ENCODE results near the gene PRF1. TPM values are rescaled to one million over a fixed set of nuclear protein-coding genes. Genes with fewer than 3 reads are reported as not detected.

Gene PRF1
- total and polyA plus RNA-seq, 9 donors, result 0.28 to 1.6 (median 0.53) TPM

DNA sequence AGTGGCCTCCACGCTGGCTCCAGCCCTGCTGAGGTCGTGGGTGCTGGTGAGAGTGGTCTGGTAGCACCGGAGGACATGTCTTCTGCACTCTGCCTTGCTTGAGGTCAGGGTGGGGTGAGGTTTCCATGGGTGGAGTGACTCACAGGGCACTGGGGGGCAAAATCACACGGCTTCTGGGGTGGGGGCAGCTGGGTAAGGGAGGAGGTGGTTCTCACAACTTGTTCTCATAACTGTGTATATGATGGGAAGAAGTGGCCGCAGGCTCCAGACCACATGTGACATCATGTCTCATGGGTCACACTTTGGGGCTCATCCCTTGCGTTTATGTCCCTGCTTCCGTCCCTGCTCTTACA is 884 bp upstream of the PRF1 start:
- H3K27ac ChIP-seq (ENCODE audit: low read length), result no peak overlapping the region
- H3K4me1 ChIP-seq (ENCODE audit: control insufficient read depth, insufficient read depth, low read length), result peaks cover 16% of the 10 kb centered on the region

DNA sequence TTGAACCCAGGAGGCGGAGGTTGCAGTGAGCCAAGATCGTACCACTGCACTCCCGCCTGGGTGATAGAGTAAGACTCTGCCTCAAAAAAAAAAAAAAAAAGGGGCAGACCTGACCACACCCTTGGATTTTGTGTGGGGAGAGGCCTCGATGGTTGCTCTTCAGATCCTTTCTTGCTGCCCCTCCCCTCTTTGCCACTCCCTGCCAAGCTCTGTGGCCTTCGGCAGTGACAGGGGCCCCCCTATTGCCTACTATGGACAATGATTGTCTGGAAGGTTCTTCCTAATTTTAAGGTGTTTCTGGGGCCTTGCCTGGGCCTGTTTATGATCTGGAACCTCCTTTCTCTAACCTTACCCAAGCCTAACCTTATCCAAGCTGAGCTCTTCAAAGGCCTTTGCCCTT is 795 bp downstream of the PRF1 start:
- no CpG with 5 or more reads among the region's 5 CpGs for WGBS (ENCODE audit: insufficient coverage)
- Histone ChIP-seq H3K4me1 (ENCODE audit: control insufficient read depth, insufficient read depth, low read length) (peaks cover 32% of the 10 kb centered on the region), H3K4me3 (ENCODE audit: low read length) (no peak overlapping the region), H3K27me3 (ENCODE audit: control insufficient read depth, insufficient read depth, low read length) (no peaks in the 10 kb centered on the region), H3K9me3 (replicated peaks; ENCODE audit: control insufficient read depth, low read depth, low read length) (no peaks in the 10 kb centered on the region), H3K36me3 (ENCODE audit: control insufficient read depth, insufficient read depth, low read length) (no peaks in the 10 kb centered on the region), H3K27ac (ENCODE audit: low read length) (no peak overlapping the region)
- DNase-seq, result no peak

More for the DNA sequence above, 884 bp upstream of the PRF1 start:
- no peaks in the 10 kb centered on the region for H3K36me3 ChIP-seq (ENCODE audit: control insufficient read depth, insufficient read depth, low read length)
- no peaks in the 10 kb centered on the region for H3K27me3 ChIP-seq (ENCODE audit: control insufficient read depth, insufficient read depth, low read length)
- no peaks in the 10 kb centered on the region for H3K9me3 ChIP-seq (replicated peaks; ENCODE audit: control insufficient read depth, low read depth, low read length)
- 71% methylated on average over 7 of the region's 7 CpGs for WGBS (ENCODE audit: insufficient coverage)
- no peak overlapping the region for H3K4me3 ChIP-seq (ENCODE audit: low read length)
- no peak for DNase-seq

DNA sequence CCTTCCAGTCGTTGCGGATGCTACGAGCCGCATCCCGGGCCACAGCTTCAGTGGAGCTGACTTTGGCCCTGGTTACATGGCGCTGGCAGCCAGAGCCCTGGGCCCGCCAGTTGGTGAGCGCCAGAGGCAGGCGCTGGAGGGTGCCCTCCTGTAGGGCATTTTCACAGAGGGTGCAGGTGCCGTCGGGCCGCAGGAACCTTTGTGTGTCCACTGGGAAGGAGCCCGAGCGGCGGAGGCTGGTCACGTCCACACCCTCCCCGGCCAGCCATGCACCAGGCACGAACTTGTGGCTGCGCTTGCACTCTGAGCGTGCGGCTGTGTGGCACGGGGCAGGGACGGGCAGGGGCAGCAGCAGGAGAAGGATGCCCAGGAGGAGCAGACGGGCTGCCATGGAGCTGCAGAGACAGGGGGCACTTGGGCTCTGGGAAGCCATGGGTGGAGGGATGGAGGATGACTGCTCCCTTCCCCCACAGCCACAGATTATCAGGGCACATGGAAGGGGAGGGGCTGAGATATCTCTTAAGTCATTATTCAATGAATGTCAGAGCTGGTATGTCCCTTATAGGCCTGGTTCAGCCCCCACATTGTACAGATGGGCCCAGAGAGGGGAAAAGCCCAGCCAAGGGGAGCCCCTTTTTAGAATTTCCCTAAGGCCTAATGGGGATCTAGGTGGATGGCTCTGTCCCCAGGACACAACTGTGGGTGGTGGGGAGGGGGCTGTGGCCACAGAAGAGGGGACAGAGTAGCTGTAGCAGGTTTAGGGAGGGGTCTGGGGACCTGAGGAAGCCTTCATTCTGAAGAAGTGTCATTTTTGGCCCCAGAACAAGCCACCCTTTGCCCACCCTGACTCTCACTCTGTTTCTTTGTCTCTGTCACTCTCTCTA is 1.8 kb downstream of the PRF1 start:
- Histone ChIP-seq H3K4me3 (ENCODE audit: low read length) (no peak overlapping the region), H3K27ac (ENCODE audit: low read length) (no peak overlapping the region), H3K27me3 (ENCODE audit: control insufficient read depth, insufficient read depth, low read length) (no peaks in the 10 kb centered on the region), H3K4me1 (ENCODE audit: control insufficient read depth, insufficient read depth, low read length) (peaks cover 42% of the 10 kb centered on the region), H3K36me3 (ENCODE audit: control insufficient read depth, insufficient read depth, low read length) (no peaks in the 10 kb centered on the region), H3K9me3 (replicated peaks; ENCODE audit: control insufficient read depth, low read depth, low read length) (no peaks in the 10 kb centered on the region)
- 90% methylated on average over 21 of the region's 24 CpGs for WGBS (ENCODE audit: insufficient coverage)
- DNase-seq, result no peak

DNA sequence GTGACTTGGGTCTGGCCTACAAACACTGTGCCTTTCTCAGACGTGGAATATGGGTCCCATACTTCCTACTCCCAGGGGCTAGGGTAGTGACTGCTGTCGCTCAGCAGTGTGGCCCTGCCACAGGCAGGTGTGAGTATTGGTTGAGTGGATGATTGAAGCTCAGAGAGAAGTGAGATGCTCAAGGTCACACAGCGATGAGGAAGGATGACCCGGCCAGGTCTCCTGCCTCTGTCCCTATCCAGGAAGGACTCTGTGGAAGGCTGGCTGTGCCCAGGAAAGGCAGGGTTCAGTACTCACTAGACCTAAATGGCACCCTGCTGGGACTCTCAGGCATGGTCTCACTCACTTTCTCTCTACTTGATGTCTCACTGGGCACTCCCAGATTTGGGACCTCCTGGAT is 2.8 kb downstream of the PRF1 start:
- no peaks in the 10 kb centered on the region for H3K27me3 ChIP-seq (ENCODE audit: control insufficient read depth, insufficient read depth, low read length)
- WGBS (ENCODE audit: insufficient coverage), result 92% methylated on average over 2 of the region's 4 CpGs
- no peak overlapping the region for H3K27ac ChIP-seq (ENCODE audit: low read length)
- no peak for DNase-seq
- H3K4me1 ChIP-seq (ENCODE audit: control insufficient read depth, insufficient read depth, low read length), result peaks cover 45% of the 10 kb centered on the region
- H3K36me3 ChIP-seq (ENCODE audit: control insufficient read depth, insufficient read depth, low read length), result no peaks in the 10 kb centered on the region
- H3K4me3 ChIP-seq (ENCODE audit: low read length), result no peak overlapping the region
- H3K9me3 ChIP-seq (replicated peaks; ENCODE audit: control insufficient read depth, low read depth, low read length), result no peaks in the 10 kb centered on the region

DNA sequence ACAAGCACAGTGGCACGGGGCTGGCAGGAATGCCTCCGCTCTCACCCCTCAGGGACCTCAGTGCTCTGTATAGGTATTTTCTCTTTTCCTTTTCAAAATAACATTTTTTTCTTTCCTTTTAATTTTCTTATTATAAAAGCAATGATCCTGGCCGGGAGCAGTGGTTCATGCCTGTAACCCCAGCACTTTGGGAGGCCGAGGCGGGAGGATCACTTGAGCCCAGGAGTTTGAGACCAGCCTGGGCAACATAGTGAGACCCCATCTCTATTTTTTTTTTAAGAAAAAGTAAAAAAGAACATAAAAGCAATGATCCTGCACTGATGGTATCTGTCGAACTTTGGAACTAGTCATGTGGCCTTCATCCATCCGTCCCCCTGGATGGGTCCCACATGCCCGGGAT is 3.2 kb downstream of the PRF1 start:
- Histone ChIP-seq H3K36me3 (ENCODE audit: control insufficient read depth, insufficient read depth, low read length) (no peaks in the 10 kb centered on the region), H3K4me1 (ENCODE audit: control insufficient read depth, insufficient read depth, low read length) (peaks cover 48% of the 10 kb centered on the region), H3K27ac (ENCODE audit: low read length) (no peak overlapping the region), H3K9me3 (replicated peaks; ENCODE audit: control insufficient read depth, low read depth, low read length) (no peaks in the 10 kb centered on the region), H3K4me3 (ENCODE audit: low read length) (no peak overlapping the region), H3K27me3 (ENCODE audit: control insufficient read depth, insufficient read depth, low read length) (no peaks in the 10 kb centered on the region)
- DNase-seq, result no peak
- WGBS (ENCODE audit: insufficient coverage), result 76% methylated on average over 4 of the region's 8 CpGs

DNA sequence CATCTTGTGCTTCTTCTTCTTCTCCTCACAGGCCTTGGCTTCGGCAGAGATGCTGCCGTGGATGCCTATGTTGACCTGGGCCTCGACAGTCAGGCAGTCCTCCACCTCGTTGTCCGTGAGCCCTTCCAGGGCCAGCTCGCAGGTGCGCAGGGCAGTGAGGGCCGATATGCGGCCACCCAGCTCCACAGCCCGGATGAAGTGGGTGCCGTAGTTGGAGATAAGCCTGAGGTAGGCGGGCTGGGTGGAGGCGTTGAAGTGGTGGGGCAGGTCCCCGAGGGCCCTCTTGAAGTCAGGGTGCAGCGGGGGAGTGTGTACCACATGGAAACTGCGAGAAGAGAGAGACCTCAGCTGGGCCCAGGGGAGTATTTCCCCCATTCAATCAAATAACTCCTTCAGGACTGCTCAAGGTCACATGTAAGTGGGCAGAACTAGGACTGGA is 3.7 kb downstream of the PRF1 start:
- DNase-seq, result no peak
- peaks cover 49% of the 10 kb centered on the region for H3K4me1 ChIP-seq (ENCODE audit: control insufficient read depth, insufficient read depth, low read length)
- peak overlapping the region; percentile 93 for H3K27ac ChIP-seq (ENCODE audit: low read length)
- no peak overlapping the region for H3K4me3 ChIP-seq (ENCODE audit: low read length)
- H3K36me3 ChIP-seq (ENCODE audit: control insufficient read depth, insufficient read depth, low read length), result no peaks in the 10 kb centered on the region
- WGBS (ENCODE audit: insufficient coverage), result 90% methylated on average over 11 of the region's 16 CpGs
- H3K9me3 ChIP-seq (replicated peaks; ENCODE audit: control insufficient read depth, low read depth, low read length), result no peaks in the 10 kb centered on the region
- H3K27me3 ChIP-seq (ENCODE audit: control insufficient read depth, insufficient read depth, low read length), result no peaks in the 10 kb centered on the region

DNA sequence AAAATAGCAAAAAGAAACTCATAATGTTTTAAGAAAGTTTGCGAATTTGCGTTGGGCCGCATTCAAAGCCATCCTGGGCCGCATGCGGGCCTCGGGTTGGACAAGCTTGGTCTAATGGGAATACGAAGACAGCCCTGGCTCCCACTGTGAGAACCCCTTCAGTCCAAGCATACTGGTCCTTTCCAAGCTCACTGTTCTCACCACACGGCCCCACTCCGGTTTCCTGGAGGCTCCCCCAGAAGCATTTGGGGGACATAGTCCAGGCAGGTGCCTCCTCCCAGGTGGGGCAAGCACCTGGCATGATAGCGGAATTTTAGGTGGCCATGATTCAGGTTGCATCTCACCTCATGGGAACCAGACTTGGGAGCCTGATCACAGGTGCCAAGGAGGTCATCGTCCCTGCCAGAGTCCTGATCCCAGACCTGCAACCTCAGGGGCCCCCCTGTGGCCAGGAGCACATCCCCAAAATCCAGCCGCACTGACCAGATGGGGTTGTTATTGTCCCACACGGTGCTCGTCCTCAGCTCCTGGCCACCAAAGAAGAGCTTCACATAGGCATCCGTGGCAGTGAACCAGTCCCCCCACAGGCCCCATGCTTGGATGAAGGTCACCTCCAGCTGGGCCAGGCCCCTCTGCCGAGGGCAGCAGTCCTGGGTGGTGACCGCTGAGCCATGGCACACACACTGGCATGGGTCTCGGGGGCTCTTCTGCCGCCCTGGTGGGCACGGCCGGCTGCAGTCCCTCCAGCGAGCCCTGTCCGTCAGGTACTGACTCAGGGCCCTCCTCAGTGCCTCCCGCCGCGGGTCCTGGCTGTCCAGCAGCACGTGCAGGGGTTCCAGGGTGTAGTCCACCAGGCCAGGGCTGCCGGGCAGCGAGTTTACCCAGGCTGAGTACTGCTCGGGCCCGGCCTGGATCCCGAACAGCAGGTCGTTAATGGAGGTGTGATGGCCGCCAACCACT is 4.4 kb downstream of the PRF1 start:
- H3K9me3 ChIP-seq (replicated peaks; ENCODE audit: control insufficient read depth, low read depth, low read length), result no peaks in the 10 kb centered on the region
- 80% methylated on average over 31 of the region's 34 CpGs for WGBS (ENCODE audit: insufficient coverage)
- H3K36me3 ChIP-seq (ENCODE audit: control insufficient read depth, insufficient read depth, low read length), result no peaks in the 10 kb centered on the region
- H3K4me1 ChIP-seq (ENCODE audit: control insufficient read depth, insufficient read depth, low read length), result peaks cover 46% of the 10 kb centered on the region
- H3K27ac ChIP-seq (ENCODE audit: low read length), result peak overlapping the region; percentile 93
- H3K27me3 ChIP-seq (ENCODE audit: control insufficient read depth, insufficient read depth, low read length), result no peaks in the 10 kb centered on the region
- DNase-seq, result no peak
- H3K4me3 ChIP-seq (ENCODE audit: low read length), result no peak overlapping the region

DNA sequence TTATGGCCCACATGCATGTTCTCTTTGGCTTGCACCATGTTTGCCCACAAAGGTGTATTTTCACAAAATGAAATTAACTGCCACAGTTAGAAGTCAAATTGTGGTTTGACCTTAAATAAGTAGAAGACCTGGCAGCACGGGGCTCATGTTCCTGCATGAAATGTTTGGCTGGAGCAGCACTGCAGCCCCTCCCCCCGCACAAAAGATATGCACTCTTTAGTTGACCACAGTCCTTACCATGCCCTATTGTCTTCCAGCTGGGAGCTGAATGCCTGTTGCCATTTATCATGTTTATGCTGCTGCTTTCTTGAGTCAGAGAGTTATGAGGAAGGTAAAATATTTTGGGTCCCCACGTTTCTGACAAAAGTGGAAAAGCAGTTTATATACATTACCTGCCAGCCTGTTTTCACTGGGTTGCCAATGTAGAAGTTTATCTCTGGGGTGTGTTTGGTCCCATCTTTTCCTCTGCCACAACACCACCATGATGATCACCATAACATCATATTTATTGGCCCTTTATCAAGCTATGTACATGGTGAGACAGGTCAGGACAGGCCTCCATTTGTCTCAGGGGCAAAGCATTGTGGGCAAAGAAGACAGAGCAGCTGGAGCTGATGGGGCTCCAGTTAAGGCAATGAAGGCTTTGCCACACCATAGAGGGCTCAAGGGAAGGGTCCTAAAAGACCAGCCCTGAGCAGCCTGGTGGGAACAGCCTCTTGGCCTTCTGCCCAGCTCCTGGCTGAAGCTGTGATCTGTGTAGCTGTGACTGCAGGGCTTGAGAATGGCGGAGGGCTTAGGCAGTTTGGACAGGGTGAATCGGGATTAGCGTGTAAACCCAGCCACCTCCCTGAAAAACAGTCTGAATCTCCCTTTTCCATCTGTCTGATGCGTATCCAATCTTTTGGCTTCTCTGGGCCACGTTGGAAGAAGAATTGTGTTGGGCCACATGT is 5.4 kb downstream of the PRF1 start:
- Histone ChIP-seq H3K36me3 (ENCODE audit: control insufficient read depth, insufficient read depth, low read length) (no peaks in the 10 kb centered on the region), H3K27ac (ENCODE audit: low read length) (peak overlapping the region; percentile 93), H3K27me3 (ENCODE audit: control insufficient read depth, insufficient read depth, low read length) (no peaks in the 10 kb centered on the region), H3K9me3 (replicated peaks; ENCODE audit: control insufficient read depth, low read depth, low read length) (no peaks in the 10 kb centered on the region), H3K4me3 (ENCODE audit: low read length) (no peak overlapping the region), H3K4me1 (ENCODE audit: control insufficient read depth, insufficient read depth, low read length) (peaks cover 54% of the 10 kb centered on the region)
- peak; percentile 88 for DNase-seq
- WGBS (ENCODE audit: insufficient coverage), result 40% methylated on average over 1 of the region's 8 CpGs

DNA sequence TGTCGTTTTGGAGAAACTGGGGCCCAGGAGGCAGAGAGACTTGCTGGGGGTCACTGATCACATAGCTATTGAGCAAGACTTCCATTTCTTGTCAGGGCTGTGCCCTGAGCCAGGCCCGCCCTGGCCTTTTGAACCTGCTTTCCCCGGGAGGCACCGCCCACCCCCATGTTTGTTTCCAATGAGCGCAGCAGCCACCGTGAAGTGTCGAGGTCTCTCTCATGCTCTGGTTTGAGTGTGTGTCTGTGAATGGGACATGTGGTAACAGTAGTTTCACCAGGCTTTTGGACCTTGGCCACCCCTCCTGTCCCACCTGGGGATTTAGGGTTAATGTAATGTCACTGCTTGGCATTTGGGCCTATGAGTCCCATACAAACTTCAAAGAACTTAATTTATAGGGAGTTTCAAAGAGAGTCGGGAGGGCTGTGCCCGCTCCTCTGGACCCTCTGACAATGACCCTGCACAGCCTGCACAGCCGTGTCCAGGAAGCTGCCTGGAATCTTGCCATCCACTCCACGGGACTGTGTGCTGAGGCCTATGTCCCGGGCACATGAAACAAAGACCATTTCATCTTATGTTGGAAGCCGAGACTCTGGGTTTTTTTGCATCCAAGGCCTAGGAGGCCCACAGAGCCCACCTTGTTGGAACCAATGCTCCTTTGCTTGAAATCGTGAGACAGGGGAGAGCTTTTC is 6.3 kb downstream of the PRF1 start:
- no peak overlapping the region for H3K4me3 ChIP-seq (ENCODE audit: low read length)
- peak; percentile 61 for DNase-seq
- H3K27ac ChIP-seq (ENCODE audit: low read length), result peak overlapping the region; percentile 93
- H3K9me3 ChIP-seq (replicated peaks; ENCODE audit: control insufficient read depth, low read depth, low read length), result no peaks in the 10 kb centered on the region
- peaks cover 58% of the 10 kb centered on the region for H3K4me1 ChIP-seq (ENCODE audit: control insufficient read depth, insufficient read depth, low read length)
- 54% methylated on average over 5 of the region's 14 CpGs for WGBS (ENCODE audit: insufficient coverage)
- H3K27me3 ChIP-seq (ENCODE audit: control insufficient read depth, insufficient read depth, low read length), result no peaks in the 10 kb centered on the region
- H3K36me3 ChIP-seq (ENCODE audit: control insufficient read depth, insufficient read depth, low read length), result no peaks in the 10 kb centered on the region
